Endothelial cell of umbilical vein (primary cell): Measurements from ENCODE around the gene FLT4. TPM values are rescaled to one million over a fixed set of nuclear protein-coding genes. Genes with fewer than 3 reads are reported as not detected.

Source experiments
- BruUV-seq: library from RNA; stranded (reverse); fragments of 400-500 nt; replicated peaks from 2 replicates; lab custom pipeline; 2021; lab: Mats Ljungman, UMichigan
- CTCF ChIA-PET: fragments of 300-600, 350-600 bp; sonication (Branson Sonifier 250); formaldehyde crosslinking; loops from one replicate; lab custom pipeline; 2021; ENCODE audit warnings: antibody characterized with exemption, inconsistent platforms; lab: Charles Lee
- POLR2A ChIA-PET: fragments of 300-600, 350-600 bp; sonication (Branson Sonifier 250); formaldehyde crosslinking; loops from one replicate; lab custom pipeline; 2021; ENCODE audit warnings: antibody characterized with exemption, inconsistent platforms; lab: Charles Lee
- DNase-seq: peaks from one replicate; pipeline ENCODE4 v3.0.0-alpha.2; 2011; ENCODE audit warnings: low read depth, low spot score
- FAIRE-seq: peaks from 2 replicates; lab custom pipeline; 2011; peaks lifted over from hg19 to GRCh38; lab: Jason Lieb, UNC
- H2AFZ ChIP-seq: 2 replicates; pipeline ENCODE4 v1.6.0; 2012; ENCODE audit warnings: low read depth, low read length, control low read depth, inconsistent platforms
- H3K27ac ChIP-seq: 2 replicates; pipeline ENCODE4 v1.5.1; 2011; ENCODE audit warnings: low read depth, mild to moderate bottlenecking, control low read depth, low read length, moderate library complexity; ENCODE audit not compliant: insufficient read depth
- H3K27me3 ChIP-seq, 2 experiments: 2 replicates each; pipeline versions ENCODE4 v1.6.0 to v1.6.1; 2011; ENCODE audit warnings: low read length in 2 of 2, mixed read lengths in 1 of 2; ENCODE audit not compliant: control insufficient read depth in 2 of 2, insufficient read depth in 2 of 2
- H3K36me3 ChIP-seq, 2 experiments: 2 replicates in 1 of 2; 3 replicates in 1 of 2; pipeline ENCODE4 v1.5.1; 2011; ENCODE audit warnings: low read length in 2 of 2, mild to moderate bottlenecking in 1 of 2, moderate library complexity in 1 of 2; ENCODE audit not compliant: control insufficient read depth in 2 of 2, insufficient read depth in 2 of 2; ENCODE audit errors: extremely low read depth in 1 of 2
- H3K4me1 ChIP-seq: 3 replicates; pipeline ENCODE4 v1.5.1; 2011; ENCODE audit warnings: mild to moderate bottlenecking, low read length; ENCODE audit not compliant: control insufficient read depth, insufficient read depth; ENCODE audit errors: extremely low read depth
- H3K4me2 ChIP-seq: 2 replicates; pipeline ENCODE4 v1.6.1; 2011; ENCODE audit warnings: low read length, control low read depth, mixed read lengths; ENCODE audit not compliant: insufficient read depth
- H3K4me3 ChIP-seq, 3 experiments: fragments of 200-600 bp in 1 of 3; sonication (generic), shearing (Covaris generic) in 1 of 3; replicated peaks in 1 of 3; 2 replicates each; pipeline ENCODE4 v1.5.1; 2011 to 2016; ENCODE audit warnings: control low read depth in 3 of 3, low read length in 3 of 3, mild to moderate bottlenecking in 2 of 3, inconsistent platforms in 1 of 3, low read depth in 1 of 3, moderate library complexity in 1 of 3; ENCODE audit not compliant: insufficient read depth in 1 of 3
- H3K79me2 ChIP-seq: 2 replicates; pipeline ENCODE4 v1.6.0; 2012; ENCODE audit warnings: low read length, inconsistent platforms; ENCODE audit not compliant: control insufficient read depth, insufficient read depth
- H3K9ac ChIP-seq: replicated peaks from 2 replicates; pipeline ENCODE3; 2011; ENCODE audit warnings: low read length, control low read depth; ENCODE audit not compliant: insufficient read depth; ENCODE audit errors: extremely low read depth
- H3K9me1 ChIP-seq: replicated peaks from 3 replicates; pipeline ENCODE4 v1.6.0; 2011; ENCODE audit warnings: mild to moderate bottlenecking, low read length; ENCODE audit not compliant: control insufficient read depth, insufficient read depth; ENCODE audit errors: extremely low read depth
- H3K9me3 ChIP-seq: replicated peaks from 2 replicates; pipeline ENCODE4 v1.5.1; 2012; ENCODE audit warnings: low read length, inconsistent platforms; ENCODE audit not compliant: control insufficient read depth, insufficient read depth
- H4K20me1 ChIP-seq: replicated peaks from 2 replicates; pipeline ENCODE3; 2011; ENCODE audit warnings: mild to moderate bottlenecking, low read length; ENCODE audit not compliant: control insufficient read depth, insufficient read depth; ENCODE audit errors: extremely low read depth
- EZH2 ChIP-seq: IDR thresholded peaks from 2 replicates; pipeline ENCODE4 v1.6.1; 2012; ENCODE audit warnings: borderline replicate concordance, low read depth, mild to moderate bottlenecking, moderate library complexity, low read length, inconsistent platforms; ENCODE audit not compliant: severe bottlenecking
- FOS ChIP-seq: IDR thresholded peaks from 2 replicates; pipeline ENCODE4 v1.6.1; 2011; ENCODE audit warnings: mild to moderate bottlenecking, low read length, moderate library complexity, borderline replicate concordance; ENCODE audit not compliant: insufficient read depth
- GATA2 ChIP-seq: IDR thresholded peaks from 2 replicates; pipeline ENCODE4 v1.7.0; 2011; ENCODE audit warnings: low read depth, mild to moderate bottlenecking, moderate library complexity, mixed read lengths, low read length; ENCODE audit not compliant: insufficient read length, insufficient read depth
- JUN ChIP-seq: IDR thresholded peaks from 2 replicates; pipeline ENCODE4 v1.6.1; 2011; ENCODE audit warnings: borderline replicate concordance, low read depth; ENCODE audit not compliant: insufficient read length, insufficient read depth
- MYC ChIP-seq: IDR thresholded peaks from one replicate; pipeline ENCODE4 v1.6.1; 2011; ENCODE audit warnings: mild to moderate bottlenecking, low read depth, low read length
- POLR2A ChIP-seq: IDR thresholded peaks from 2 replicates; pipeline ENCODE4 v1.6.1; 2012; ENCODE audit warnings: low read depth, mild to moderate bottlenecking, control low read depth, low read length
- POLR2AphosphoS5 ChIP-seq: IDR thresholded peaks from 2 replicates; pipeline ENCODE4 v1.6.1; 2012; ENCODE audit warnings: low read depth, mild to moderate bottlenecking, control low read depth, low read length, moderate library complexity; ENCODE audit not compliant: insufficient read depth
- dilution Hi-C: fragments of 300-500 bp; cut with MboI; formaldehyde crosslinking; loops from one replicate; pipeline ENCODE4 v1.15.0; 2019; ENCODE audit warnings: low sequenced_read_pairs; ENCODE audit not compliant: extremely low pct_ligation_motif_present
- intact Hi-C: fragments of 100-400 bp; cut with micrococcal nuclease; formaldehyde crosslinking; loops from one replicate; pipeline ENCODE4 v1.10.0; 2022
- polyA plus RNA-seq, 4 experiments: library from polyadenylated mRNA; depleted of rRNA in 3 of 4; stranded (reverse) in 3 of 4; unstranded in 1 of 4; fragments of >200 nt; gene quantifications; 2 replicates each; pipeline versions ENCODE4 v1.2.1 to v1.2.3, GENCODE V29; 2011 to 2012; ENCODE audit warnings: missing spikeins in 1 of 4
- total RNA-seq: library from RNA; stranded (reverse); gene quantifications from 2 replicates; pipeline ENCODE4 v1.2.3, GENCODE V29; 2021
- TF ChIP-seq, protein P1 (sequence below), 2 donors: IDR thresholded peaks; 1 replicate in 1 of 2; 2 replicates in 1 of 2; pipeline ENCODE4 v1.5.1; 2011; ENCODE audit warnings: low read length in 2 of 2, mild to moderate bottlenecking in 2 of 2, moderate library complexity in 2 of 2, control low read depth in 1 of 2, inconsistent platforms in 1 of 2, low read depth in 1 of 2; ENCODE audit not compliant: insufficient read depth in 1 of 2; ENCODE audit errors: extremely low read depth in 1 of 2
- TF ChIP-seq, protein P2 (sequence below): IDR thresholded peaks from 2 replicates; pipeline ENCODE4 v1.6.1; 2011; ENCODE audit not compliant: insufficient read depth, insufficient read length

FLT4 gene
- total and polyA plus RNA-seq, 2 donors (not counting 3 experiments of a cell fraction or from before 2014, with no cell fraction given), result 44.4 to 71.5 TPM

DNA sequence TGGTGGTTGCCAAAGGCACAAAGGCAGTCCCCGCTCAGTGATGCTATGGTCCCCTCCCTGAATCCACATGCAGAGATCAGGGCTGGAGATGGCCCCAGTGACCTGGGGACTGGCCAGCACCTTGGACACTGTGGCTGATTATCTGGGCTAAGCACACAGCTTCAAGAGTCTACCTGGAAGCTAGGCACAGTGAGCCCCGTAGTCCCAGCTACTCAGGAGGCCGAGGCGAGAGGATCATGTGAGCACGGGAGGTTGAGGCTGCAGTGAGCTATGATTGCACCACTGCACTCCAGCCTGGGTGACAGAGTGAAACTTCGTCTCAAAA is 49.8 kb downstream of the FLT4 start:
- H3K27me3 ChIP-seq, result no peaks in the 10 kb centered on the region
- no peak overlapping the region for H3K4me3 ChIP-seq
- CTCF ChIA-PET, result no interaction called here
- DNase-seq, result no peak
- no peaks in the 10 kb centered on the region for H4K20me1 ChIP-seq
- no peaks in the 10 kb centered on the region for H3K79me2 ChIP-seq
- BruUV-seq, result no TSS peak
- H3K9ac ChIP-seq, result no peak overlapping the region
- no peak for FAIRE-seq
- dilution Hi-C loops (no loop called here), intact Hi-C loops (no loop called here)
- H3K4me2 ChIP-seq, result no peak overlapping the region
- TF ChIP-seq, protein P1, sequence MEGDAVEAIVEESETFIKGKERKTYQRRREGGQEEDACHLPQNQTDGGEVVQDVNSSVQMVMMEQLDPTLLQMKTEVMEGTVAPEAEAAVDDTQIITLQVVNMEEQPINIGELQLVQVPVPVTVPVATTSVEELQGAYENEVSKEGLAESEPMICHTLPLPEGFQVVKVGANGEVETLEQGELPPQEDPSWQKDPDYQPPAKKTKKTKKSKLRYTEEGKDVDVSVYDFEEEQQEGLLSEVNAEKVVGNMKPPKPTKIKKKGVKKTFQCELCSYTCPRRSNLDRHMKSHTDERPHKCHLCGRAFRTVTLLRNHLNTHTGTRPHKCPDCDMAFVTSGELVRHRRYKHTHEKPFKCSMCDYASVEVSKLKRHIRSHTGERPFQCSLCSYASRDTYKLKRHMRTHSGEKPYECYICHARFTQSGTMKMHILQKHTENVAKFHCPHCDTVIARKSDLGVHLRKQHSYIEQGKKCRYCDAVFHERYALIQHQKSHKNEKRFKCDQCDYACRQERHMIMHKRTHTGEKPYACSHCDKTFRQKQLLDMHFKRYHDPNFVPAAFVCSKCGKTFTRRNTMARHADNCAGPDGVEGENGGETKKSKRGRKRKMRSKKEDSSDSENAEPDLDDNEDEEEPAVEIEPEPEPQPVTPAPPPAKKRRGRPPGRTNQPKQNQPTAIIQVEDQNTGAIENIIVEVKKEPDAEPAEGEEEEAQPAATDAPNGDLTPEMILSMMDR (IDR thresholded peaks at IDR 0.05; ENCODE audit: extremely low read depth in 1 of 2, insufficient read depth in 1 of 2, low read depth in 1 of 2, low read length in 2 of 2), result no peak
- TF ChIP-seq, protein P2, sequence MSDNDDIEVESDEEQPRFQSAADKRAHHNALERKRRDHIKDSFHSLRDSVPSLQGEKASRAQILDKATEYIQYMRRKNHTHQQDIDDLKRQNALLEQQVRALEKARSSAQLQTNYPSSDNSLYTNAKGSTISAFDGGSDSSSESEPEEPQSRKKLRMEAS, result no peak
- no peak for TF ChIP-seq POLR2AphosphoS5
- TF ChIP-seq EZH2, result no peak
- no peak for TF ChIP-seq FOS
- TF ChIP-seq MYC, result no peak
- TF ChIP-seq GATA2, result no peak
- TF ChIP-seq POLR2A, result no peak
- no peak for TF ChIP-seq JUN
- H3K9me1 ChIP-seq, result no peaks in the 10 kb centered on the region
- H3K4me1 ChIP-seq, result peaks cover 3% of the 10 kb centered on the region
- POLR2A ChIA-PET, result no interaction called here
- no peak overlapping the region for H2AFZ ChIP-seq
- no peaks in the 10 kb centered on the region for H3K9me3 ChIP-seq
- no peaks in the 10 kb centered on the region for H3K36me3 ChIP-seq
- no peak overlapping the region for H3K27ac ChIP-seq
